ENCODE results near the gene GAREM1.
A peak's percentile ranks its signal among the peaks of the same experiment; 100 is the strongest.
"Not testable (repeated sequence)": the region's sequence is repeated elsewhere in the genome, so short reads cannot be mapped to it uniquely, and the experiment has no call there.

GAREM1 gene

DNA sequence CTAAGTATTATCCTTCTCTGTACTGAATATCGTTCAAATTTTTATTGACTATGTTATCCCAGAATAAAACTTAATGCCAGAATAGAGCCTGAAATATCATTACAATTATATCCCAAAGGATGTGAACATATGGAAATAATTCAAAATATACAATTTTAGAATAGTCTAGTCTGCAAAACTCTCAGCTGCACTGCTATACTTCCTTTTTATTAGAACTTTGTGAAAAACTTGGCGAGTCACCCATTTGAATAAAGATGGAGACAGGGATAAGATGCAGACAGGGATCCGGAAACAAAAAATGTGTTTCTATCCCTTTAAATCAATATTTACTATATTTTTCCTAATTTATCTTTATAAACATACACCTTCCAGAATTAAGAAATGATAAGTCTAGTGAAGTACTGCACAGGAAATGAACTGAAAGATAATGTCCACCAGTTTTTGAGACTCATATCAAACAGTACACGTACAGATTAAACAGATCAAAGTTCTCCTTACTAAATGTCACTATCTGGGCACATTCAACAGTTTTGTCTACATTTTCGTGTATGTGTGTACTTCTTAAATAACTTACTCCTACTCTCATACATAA is 173.0 kb downstream of the GAREM1 start:
- DNase-seq (ENCODE audit: insufficient read length, low spot score) (no peak), FAIRE-seq (no peak)

DNA sequence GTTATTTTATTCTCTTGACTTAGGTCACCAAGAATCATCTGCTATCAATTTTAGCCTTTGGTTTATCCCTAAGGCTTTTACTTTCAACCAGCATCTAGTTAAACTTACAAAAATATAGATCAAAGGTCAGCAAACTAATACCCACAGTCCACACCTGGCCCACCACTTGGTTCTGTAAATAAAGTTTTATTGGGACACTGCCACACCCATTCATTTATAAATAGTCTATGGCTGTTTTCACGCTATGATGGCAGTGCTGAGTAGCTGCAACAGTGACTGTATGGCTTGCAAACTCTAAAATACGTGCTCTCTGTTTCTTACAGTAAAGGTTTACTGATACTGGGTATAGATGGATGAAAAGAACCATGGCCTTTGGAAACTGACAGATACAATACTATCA is 173.8 kb downstream of the GAREM1 start:
- no peak for DNase-seq (ENCODE audit: insufficient read length, low spot score)
- no peak for FAIRE-seq

DNA sequence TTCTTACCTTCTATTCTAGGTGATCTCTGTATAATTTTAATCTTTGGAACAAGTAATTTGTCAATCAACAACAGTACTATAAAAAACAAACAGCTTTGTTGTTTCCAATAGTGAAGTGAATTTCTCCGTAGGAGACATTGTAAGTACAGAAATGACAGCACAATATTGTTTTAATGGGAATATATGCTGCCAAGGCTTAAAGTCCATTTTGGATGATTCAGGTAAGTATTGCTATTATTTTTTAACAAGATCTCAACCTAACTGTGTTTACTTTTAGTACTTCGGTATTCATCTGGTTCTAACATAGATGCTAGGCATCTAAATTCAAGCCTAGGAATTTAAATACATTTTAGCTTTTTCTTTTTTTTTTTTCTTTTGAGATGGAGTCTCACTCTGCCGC is 175.1 kb downstream of the GAREM1 start:
- FAIRE-seq, result no peak

DNA sequence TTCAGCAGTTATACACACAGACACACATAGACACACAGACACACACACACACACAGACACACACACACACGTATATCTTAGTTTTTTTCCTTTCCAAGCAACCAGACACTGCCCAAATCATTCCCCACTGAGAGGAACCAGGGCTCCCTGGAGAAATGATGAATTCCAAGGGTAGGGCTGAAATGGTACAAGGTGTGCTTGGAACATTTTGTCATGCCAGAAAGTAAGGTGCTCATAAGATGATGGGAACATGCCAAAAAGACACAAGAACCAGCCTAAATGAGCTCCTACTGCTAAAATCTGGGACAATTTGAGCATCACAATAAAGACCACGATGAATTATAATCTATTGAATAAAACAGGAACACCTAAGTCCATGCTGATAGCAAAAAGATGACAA is 177.6 kb downstream of the GAREM1 start:
- no peak for DNase-seq (ENCODE audit: insufficient read length, low spot score)

More for the DNA sequence above, 175.1 kb downstream of the GAREM1 start:
- DNase-seq (ENCODE audit: insufficient read length, low spot score), result no peak

DNA sequence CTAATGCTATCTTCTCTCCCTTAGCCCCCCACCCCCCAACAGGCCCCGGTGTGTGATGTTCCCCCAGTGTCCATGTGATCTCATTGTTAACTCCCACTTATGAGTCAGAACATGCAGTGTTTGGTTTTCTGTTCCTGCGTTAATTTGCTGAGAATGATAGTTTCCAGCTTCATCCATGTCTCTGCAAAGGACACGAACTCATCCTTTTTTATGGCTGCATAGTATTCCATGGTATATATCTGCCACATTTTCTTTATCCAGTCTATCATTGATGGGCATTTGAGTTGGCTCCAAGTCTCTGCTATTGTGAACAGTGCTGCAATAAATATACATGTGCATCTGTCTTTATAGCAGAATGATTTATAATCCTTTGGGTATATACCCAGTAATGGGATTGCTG is 179.1 kb downstream of the GAREM1 start:
- not testable (repeated sequence) for DNase-seq (ENCODE audit: insufficient read length, low spot score); FAIRE-seq

More for the DNA sequence above, 177.6 kb downstream of the GAREM1 start:
- FAIRE-seq, result no peak

DNA sequence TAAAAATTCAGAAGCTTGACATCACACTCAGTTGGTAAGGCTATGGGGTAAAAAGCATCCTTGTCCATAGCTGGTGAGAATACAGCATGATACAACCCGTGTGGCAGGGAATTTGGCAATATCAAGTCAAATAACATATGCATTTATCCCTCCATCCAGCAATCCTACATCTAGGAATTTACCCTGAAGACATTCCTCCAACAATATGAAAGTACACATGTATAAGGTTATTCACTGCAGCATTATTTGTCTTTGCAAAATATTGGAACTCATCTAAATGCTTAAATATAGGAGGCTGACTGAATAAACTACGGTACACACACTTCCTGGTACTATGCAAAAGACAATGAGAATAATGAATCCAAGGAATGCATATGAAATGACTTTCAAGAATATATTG is 179.9 kb downstream of the GAREM1 start:
- no peak for FAIRE-seq
- DNase-seq (ENCODE audit: insufficient read length, low spot score), result no peak

DNA sequence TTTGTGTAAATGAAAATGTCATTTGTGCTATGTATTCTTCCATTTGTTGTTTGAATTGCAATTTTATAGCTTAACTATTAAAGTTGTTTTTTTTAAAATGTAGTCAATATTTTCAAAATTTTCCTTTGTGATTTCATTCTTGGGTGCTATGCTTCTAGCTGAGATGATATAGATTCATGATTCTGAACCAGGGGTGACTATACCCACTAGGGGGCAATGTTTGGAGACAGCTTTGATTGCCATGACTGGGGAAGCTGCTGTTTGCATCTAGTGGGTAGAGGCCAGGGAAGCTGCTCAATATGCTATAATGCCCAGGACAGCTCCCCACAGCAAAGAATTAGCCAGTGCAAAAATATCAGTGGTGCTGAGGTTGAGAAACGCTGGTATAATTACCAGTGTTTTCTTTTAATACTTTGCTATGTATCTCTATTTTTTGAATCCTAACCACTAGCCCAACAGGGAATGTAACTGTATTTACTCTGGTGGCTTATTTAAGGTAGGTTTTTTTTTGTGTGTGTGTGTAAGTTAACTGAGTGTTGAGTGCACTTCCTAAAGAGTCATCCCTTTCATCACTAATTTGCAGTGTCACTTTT is 181.1 kb downstream of the GAREM1 start:
- DNase-seq (ENCODE audit: insufficient read length, low spot score) (peak; percentile 10), FAIRE-seq (no peak)

DNA sequence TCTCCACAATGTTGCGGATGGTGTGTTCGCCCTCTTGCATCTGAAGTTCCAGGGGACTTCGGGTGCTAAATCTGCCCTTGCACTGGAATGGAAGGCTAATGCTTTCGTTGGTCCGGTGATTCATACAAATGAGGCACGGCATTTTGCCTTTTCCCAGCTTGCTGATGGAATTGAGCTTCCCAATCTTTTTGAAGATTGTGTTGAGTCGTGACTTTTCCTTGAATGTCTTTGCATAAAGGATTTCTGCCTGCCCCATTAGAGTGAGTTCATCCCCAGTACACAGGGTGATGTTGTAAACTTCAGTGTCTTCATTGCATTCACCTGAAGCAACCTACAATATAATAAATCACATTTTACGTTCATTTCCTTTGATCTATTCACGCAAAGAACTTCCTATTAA is 182.8 kb downstream of the GAREM1 start:
- FAIRE-seq (no peak), DNase-seq (ENCODE audit: insufficient read length, low spot score) (no peak)

DNA sequence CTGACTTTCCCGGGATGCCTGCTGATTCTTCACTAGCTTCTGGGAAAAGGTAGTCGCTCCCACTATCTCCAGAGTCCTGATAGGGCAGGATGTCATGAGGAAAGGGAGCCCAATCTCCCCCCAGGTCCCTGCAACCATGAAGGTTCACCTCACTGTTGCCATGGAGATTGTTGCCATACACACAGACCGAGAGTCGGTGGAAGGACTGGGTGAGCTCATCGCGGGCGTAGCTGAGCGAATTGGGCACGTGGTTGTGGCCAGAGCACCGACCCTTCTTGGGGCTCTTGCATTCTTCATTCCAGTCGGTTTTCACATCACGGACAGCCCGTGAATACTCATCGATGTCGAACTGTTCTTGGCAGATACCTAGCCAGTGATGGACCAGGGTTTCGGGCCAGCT is 183.4 kb downstream of the GAREM1 start:
- FAIRE-seq, result no peak
- DNase-seq (ENCODE audit: insufficient read length, low spot score), result no peak

DNA sequence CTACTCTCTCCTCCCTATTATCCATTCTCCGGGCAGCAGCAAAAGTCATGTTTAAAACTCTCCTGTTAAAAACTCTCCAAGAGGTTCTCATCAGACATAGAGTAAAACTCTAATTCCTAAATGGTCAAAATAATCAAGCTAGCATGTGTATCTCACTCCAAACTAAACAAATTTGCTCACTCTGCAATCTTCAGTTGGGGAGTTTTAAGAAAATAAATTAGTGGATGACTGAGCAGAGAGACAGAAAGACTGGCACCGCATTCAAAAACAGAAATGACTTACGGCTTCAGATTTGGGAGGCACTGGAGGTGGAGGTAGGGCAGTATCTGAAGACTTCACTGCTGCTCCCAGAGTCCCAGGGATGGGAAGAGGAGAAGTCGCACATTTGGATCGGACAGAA is 183.9 kb downstream of the GAREM1 start:
- FAIRE-seq (no peak), DNase-seq (ENCODE audit: insufficient read length, low spot score) (no peak)

DNA sequence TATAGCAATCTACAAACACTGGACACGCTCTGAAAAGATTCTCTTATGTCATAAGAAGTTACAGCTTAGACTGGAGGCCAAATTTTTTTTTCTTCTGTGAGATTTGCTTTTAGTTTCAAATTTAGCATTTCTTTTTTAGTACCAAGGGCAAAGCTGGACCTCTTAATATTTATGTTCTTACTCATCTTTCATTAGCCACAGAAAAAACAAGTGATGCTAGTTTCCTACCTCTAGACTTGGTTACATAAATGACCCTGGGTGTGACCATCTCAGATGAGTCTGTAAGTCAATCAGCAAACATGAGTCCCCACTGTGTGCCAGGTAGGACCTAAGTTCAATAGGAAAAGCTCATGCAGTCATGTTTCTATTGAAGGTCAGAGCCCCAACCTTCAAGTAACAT is 186.4 kb downstream of the GAREM1 start:
- DNase-seq (ENCODE audit: insufficient read length, low spot score) (no peak), FAIRE-seq (no peak)

DNA sequence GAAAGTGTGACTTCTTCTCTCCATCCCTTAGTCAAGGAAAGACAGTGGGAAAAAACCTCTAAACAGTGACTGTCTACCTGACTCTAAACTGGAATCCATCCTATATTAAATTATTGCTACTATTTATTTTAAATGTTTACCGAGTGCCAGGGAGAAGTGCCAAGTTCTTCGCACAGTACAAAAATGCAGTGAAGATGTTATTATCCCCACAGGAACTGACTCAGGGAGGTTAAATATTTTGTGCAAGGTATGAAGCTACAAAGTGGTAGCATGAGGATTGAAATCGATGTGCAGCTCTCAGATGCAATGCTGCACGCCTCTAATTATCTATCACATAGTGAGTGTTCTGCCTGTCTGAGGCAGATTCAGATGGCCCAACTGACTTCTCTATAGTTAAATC is 189.8 kb downstream of the GAREM1 start:
- DNase-seq (ENCODE audit: insufficient read length, low spot score) (no peak), FAIRE-seq (no peak)

DNA sequence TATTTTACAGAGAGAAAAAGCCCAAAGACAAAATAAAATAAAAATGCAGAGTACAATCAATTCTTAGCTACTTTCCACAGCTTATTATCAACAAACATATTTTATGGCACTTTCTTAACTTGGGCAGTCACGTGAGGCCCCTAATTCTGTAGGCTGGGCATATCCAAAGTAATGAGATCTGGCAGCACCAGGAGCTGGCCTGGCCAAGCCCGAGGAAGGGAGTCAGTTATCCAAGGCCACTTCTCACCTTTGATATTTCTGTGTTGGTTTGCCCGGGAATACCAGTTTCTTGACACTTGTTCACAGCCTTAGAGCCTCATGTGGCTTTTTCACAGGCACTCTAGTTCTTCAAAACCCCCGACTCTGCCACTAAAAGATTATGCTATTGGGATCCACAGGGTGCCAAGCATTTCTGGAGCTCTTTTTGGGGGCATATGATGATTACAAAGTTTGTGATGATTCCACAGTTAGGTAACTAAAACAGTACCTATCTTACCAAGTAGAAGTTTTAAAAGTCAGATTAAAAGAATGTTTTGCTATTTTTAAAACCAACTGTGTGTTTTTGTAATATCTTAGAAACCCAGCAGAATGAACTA is 190.4 kb downstream of the GAREM1 start:
- no peak for FAIRE-seq

DNA sequence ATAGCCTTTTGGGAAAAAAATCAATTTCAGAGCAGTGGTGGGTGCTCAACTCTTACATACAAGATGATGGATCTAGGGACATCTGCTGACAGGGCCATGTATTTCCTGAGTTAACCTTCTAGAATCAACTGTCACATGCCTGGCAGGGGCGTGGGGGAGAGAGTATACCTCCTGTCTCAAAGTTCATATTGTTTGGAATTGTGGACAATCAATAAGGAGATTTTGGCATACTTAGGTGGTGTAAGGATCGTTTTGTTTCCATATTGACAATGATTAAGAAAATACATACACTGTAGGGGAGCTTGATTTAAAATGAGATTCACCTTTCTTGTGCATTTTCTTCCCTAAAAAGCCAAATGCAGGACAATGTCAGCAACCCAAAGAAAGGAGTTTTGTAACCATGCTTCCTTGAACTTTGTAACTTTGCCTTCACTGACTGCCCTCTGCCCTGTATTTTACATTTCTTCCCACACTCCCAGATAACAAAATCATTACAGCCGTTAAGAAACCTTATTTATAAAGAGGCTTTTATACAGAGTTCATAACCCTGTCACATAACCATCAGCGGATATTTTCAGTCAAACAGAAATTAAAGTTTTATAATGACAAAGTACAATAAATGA is 192.4 kb downstream of the GAREM1 start:
- FAIRE-seq, result no peak
- no peak for DNase-seq (ENCODE audit: insufficient read length, low spot score)

More for the DNA sequence above, 190.4 kb downstream of the GAREM1 start:
- DNase-seq (ENCODE audit: insufficient read length, low spot score), result no peak

DNA sequence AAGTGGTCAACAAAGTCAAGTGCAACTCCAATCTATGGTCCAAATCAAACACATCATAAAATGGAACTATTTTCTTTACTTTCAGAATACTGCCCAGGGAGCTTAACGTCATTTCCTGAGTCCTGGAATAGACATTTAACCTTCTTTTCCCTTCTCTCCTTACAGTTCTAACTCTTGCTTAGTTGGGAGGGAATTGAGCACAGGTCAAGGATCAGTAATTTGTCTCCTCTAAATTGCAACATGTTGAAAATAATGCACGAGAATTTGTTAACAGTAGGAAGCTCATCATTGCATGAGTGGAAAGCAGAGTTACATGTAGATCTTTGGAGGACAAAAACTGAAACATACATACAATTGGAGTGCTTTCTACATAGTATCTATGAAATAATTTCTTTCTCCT is 193.1 kb downstream of the GAREM1 start:
- no peak for DNase-seq (ENCODE audit: insufficient read length, low spot score)
- no peak for FAIRE-seq

DNA sequence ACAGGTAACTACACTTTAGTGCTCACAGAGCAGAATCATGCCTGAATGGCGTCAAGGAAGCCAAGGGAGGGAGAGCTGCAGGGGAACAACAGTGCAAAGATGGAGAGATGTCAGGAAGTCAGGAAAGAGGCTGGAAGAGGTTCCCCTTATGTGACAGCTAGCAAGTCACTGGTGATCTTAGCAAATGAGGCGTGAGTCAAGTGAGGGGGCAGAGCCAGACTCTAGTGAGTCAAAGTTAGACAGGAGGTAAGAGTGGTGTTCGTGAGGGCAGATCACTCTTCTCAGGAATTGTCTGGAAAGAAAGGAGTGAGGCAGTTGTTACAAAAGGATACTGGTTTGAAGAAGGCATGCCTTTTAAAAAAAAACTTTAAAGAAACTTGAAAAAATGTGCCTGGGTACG is 193.8 kb downstream of the GAREM1 start:
- FAIRE-seq (no peak), DNase-seq (ENCODE audit: insufficient read length, low spot score) (no peak)

DNA sequence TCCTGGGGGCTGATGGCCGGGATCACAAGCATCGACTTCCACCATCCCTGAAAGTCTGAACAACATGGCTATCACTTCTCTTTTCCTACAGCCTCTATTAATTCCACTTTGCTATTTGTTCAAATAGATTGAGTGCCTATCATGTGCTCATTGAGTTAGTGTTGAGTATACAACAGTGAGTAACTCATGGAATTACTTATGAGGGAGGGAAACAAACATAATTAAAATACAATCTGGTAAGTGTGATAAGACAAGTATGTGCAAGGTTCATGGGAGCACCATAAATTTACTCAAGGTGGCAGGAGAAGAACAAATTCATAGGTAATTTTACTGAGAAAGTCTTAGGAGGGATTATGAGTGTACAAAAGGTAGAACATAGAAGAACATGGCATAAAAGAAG is 194.4 kb downstream of the GAREM1 start:
- FAIRE-seq (no peak), DNase-seq (ENCODE audit: insufficient read length, low spot score) (no peak)

DNA sequence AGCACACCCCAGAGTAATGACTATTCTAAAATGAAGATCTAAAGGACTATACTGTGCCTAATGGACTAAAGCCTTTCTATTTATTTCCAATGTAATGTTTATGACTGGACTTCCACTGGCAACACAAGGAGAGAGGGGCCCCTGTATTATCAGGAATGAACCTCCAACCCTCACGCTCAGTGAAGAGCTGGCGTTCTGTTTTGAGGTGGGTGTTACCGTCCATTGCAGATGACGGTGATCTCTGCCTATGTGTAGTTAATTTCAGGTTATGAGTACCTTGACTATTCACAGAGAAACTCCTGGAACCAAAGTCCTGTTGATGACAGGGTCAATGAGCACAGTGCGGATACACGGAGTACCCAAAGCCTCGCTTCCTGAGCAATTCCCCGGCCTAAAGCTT is 195.5 kb downstream of the GAREM1 start:
- DNase-seq (ENCODE audit: insufficient read length, low spot score) (no peak), FAIRE-seq (no peak)

DNA sequence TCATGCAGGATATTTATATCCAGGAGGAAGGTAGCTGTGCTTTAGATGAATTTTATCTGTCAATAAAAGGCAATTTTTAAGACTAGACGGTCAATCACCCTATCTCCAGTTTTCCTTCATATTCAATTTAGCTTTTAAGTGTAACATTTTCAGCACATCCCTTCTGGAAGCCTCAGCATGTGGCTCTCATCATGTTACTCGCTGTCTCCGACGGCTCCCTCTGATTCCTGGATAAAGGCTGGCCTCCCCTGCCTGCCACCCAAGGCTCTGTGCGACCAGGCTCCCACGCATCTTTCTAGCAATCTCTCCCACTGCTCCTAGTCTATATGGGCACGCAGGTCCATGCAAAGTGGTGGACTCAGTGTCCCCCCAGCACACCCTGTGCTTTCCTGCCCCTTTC is 196.4 kb downstream of the GAREM1 start:
- FAIRE-seq (no peak), DNase-seq (ENCODE audit: insufficient read length, low spot score) (no peak)

DNA sequence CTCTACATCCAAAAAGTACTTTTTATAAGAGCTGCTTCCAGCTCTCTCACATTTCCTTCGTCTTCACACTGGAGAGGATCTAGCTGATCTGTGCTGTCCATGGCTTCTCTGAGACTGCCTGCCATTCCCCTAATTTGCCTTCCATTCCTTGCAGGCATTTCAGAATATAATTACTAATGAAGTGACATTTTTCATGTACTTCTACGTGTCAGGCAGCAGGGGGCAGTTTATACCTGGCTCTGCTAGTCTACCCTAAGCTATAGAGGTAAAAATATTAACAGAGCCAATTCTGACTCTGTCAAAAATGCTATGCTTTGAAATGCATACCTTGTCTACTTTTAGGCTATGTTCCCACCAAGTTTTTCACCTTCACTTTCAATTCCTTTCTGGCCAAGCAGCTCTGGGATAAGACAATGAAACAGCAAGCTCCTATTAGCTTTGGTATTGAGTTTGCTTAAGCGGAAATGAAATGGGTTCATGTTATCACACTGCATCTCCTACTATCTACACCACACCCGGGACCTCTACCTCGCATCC is 198.9 kb downstream of the GAREM1 start:
- DNase-seq (ENCODE audit: insufficient read length, low spot score), result peak; percentile 11
- no peak for FAIRE-seq

DNA sequence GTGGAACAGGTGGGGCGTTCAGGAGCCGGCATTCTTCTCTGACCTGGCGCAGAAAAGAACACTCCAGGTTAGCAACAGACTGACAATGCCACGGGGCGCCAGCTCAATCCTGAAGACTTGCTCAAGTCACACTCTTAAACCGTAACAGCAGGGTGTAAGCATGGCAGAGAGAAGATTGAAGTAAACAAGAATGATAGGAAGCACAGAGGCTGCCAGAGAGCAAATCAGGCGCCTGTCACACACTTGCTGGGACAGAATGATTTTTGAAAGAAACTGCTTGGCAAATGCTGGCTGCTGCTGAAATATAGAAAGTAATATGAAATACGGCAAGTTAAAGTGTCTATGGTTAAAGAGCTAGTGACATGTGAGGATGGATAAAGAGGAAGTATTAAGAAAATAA is 200.3 kb downstream of the GAREM1 start:
- DNase-seq (ENCODE audit: insufficient read length, low spot score), result no peak
- no peak for FAIRE-seq

DNA sequence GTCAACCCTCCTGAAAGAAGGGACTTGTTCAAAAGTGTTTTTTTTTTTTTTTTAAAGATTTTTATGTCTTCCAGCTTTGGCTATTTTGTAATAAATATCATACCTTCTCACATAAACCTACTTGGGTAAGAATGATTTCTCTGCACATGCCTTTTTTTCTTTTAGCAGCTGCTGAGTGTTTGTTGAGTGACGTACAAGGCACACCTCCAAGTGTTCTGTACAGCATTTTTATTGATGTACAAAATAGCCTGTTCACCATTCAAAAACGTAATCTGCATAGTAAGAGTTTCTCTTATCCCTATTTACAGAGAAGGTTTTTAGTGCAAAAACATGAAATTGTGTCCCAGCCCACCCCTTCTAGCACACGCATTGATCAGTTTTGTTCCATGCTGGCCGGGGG is 203.2 kb downstream of the GAREM1 start:
- FAIRE-seq (no peak), DNase-seq (ENCODE audit: insufficient read length, low spot score) (no peak)
